HL-60 (cell line): Measurements from ENCODE around the gene RAPGEF2.

Source experiments
- DNase-seq, 2 experiments: peaks; one replicate each; pipeline ENCODE4 v3.0.0-alpha.2; 2010 to 2020; ENCODE audit warnings: low read depth in 1 of 2, low spot score in 1 of 2
- H3K27ac ChIP-seq: fragments of 250-450 bp; sonication (Bioruptor Pico); replicated peaks from 2 replicates; pipeline ENCODE4 v1.5.1; 2020; ENCODE audit warnings: mild to moderate bottlenecking, moderate library complexity
- H3K27me3 ChIP-seq: fragments of 250-450 bp; sonication (Bioruptor Pico); 2 replicates; pipeline ENCODE4 v1.5.1; 2021; ENCODE audit warnings: mild to moderate bottlenecking, moderate library complexity; ENCODE audit not compliant: insufficient read depth, poor library complexity, severe bottlenecking
- H3K4me3 ChIP-seq: replicated peaks from 2 replicates; pipeline ENCODE4 v1.5.1; 2011; ENCODE audit warnings: mild to moderate bottlenecking, control low read depth, low read length; ENCODE audit not compliant: insufficient read depth
- GABPA ChIP-seq: IDR thresholded peaks from 2 replicates; pipeline ENCODE4 v1.6.1; 2012; ENCODE audit warnings: low read depth
- POLR2AphosphoS5 ChIP-seq: IDR thresholded peaks from 2 replicates; pipeline ENCODE4 v1.6.1; 2012; ENCODE audit warnings: low read depth
- SPI1 ChIP-seq: IDR thresholded peaks from 2 replicates; pipeline ENCODE4 v1.6.1; 2012; ENCODE audit warnings: low read depth, mild to moderate bottlenecking, borderline replicate concordance
- TF ChIP-seq, protein P1 (sequence below): IDR thresholded peaks from one replicate; pipeline ENCODE4 v1.5.1; 2011; ENCODE audit warnings: low read length, control low read depth, inconsistent platforms; ENCODE audit not compliant: insufficient read depth
- TF ChIP-seq, protein P2 (sequence below): IDR thresholded peaks from 2 replicates; pipeline ENCODE4 v1.6.1; 2012; ENCODE audit warnings: low read depth; ENCODE audit not compliant: insufficient replicate concordance

RAPGEF2 gene

DNA sequence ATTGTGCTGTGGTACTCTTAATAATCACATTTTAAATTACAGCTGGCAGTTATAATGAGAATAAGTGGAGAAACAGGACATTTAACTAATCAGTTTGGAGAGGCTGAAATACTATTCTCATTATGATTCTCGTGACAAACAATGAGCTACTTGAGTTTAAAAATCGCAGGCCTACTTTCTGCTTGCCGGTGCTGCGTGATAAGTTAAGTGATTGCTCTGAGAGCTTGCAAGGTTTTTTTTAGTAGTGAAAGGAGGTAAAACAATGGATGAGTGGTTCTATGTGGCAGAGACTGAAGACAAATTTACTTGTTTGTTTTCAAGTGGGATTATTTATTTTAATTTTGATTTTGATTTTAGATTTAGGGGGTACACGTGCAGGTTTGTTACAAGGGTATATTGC is 114.0 kb downstream of the RAPGEF2 start:
- no peak for DNase-seq
- TF ChIP-seq, protein P1, sequence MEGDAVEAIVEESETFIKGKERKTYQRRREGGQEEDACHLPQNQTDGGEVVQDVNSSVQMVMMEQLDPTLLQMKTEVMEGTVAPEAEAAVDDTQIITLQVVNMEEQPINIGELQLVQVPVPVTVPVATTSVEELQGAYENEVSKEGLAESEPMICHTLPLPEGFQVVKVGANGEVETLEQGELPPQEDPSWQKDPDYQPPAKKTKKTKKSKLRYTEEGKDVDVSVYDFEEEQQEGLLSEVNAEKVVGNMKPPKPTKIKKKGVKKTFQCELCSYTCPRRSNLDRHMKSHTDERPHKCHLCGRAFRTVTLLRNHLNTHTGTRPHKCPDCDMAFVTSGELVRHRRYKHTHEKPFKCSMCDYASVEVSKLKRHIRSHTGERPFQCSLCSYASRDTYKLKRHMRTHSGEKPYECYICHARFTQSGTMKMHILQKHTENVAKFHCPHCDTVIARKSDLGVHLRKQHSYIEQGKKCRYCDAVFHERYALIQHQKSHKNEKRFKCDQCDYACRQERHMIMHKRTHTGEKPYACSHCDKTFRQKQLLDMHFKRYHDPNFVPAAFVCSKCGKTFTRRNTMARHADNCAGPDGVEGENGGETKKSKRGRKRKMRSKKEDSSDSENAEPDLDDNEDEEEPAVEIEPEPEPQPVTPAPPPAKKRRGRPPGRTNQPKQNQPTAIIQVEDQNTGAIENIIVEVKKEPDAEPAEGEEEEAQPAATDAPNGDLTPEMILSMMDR = no peak
- TF ChIP-seq, protein P2, sequence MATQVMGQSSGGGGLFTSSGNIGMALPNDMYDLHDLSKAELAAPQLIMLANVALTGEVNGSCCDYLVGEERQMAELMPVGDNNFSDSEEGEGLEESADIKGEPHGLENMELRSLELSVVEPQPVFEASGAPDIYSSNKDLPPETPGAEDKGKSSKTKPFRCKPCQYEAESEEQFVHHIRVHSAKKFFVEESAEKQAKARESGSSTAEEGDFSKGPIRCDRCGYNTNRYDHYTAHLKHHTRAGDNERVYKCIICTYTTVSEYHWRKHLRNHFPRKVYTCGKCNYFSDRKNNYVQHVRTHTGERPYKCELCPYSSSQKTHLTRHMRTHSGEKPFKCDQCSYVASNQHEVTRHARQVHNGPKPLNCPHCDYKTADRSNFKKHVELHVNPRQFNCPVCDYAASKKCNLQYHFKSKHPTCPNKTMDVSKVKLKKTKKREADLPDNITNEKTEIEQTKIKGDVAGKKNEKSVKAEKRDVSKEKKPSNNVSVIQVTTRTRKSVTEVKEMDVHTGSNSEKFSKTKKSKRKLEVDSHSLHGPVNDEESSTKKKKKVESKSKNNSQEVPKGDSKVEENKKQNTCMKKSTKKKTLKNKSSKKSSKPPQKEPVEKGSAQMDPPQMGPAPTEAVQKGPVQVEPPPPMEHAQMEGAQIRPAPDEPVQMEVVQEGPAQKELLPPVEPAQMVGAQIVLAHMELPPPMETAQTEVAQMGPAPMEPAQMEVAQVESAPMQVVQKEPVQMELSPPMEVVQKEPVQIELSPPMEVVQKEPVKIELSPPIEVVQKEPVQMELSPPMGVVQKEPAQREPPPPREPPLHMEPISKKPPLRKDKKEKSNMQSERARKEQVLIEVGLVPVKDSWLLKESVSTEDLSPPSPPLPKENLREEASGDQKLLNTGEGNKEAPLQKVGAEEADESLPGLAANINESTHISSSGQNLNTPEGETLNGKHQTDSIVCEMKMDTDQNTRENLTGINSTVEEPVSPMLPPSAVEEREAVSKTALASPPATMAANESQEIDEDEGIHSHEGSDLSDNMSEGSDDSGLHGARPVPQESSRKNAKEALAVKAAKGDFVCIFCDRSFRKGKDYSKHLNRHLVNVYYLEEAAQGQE = no peak
- no peak for TF ChIP-seq SPI1
- TF ChIP-seq GABPA = no peak
- TF ChIP-seq POLR2AphosphoS5 = no peak
- Histone ChIP-seq H3K27me3 (no peaks in the 10 kb centered on the region), H3K4me3 (no peak overlapping the region), H3K27ac (no peak overlapping the region)

DNA sequence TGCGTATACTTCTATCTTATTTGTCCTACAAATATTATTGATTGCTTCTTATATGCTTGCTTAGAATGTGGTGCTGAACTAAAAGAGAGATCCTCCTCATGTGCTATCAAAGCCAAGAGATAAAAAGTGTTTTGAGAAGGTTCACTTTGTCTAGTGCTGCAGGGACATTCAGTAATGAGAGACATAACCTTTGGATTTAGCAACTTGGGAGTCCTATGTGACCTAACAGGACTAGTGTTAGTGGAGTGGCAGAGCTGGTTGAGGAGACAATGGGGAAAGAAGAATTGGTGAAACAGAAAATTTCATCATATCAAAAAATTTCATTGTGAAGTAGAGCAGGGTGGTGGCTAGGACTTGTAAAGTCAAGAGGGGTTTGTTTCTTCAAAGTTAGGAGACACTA is 117.0 kb downstream of the RAPGEF2 start:
- no peak for DNase-seq
- H3K27me3 ChIP-seq = no peaks in the 10 kb centered on the region
- no peak for TF ChIP-seq GABPA
- TF ChIP-seq SPI1 = no peak
- H3K27ac ChIP-seq = no peak overlapping the region
- H3K4me3 ChIP-seq = no peak overlapping the region

DNA sequence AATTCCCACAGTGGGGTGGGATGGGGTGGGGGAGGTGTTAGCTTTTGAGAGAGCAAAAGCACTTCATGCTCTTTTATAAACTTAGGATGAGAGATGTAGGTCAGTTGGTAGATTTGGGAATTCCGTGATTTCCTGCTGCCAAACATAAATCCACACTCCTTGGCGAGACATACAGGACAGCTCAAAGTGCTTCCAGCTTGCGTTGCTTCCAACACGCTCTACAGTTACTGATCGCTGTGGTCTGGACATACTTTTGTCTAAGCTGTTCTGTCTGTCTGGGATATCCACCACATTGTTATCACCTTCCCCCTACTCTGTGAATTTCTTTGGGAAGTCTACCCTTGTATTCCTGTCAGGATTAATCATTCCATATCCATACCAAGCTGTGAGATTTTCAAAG is 117.5 kb downstream of the RAPGEF2 start:
- no peak overlapping the region for H3K4me3 ChIP-seq
- TF ChIP-seq POLR2AphosphoS5 (no peak), GABPA (no peak), SPI1 (no peak)
- TF ChIP-seq, protein P1 = no peak
- TF ChIP-seq, protein P2 = no peak
- no peak for DNase-seq
- no peaks in the 10 kb centered on the region for H3K27me3 ChIP-seq
- H3K27ac ChIP-seq = no peak overlapping the region

- DNase-seq = no peak
- no peak overlapping the region for H3K27ac ChIP-seq
- TF ChIP-seq, protein P1 = no peak
- TF ChIP-seq SPI1 (no peak), POLR2AphosphoS5 (no peak), GABPA (no peak)
- TF ChIP-seq, protein P2 = no peak
These were observed 118.4 kb downstream of the RAPGEF2 start for GRCh38 chr4:159221280-159221679.

More at GRCh38 chr4:159221280-159221679, 118.4 kb downstream of the RAPGEF2 start:
- Histone ChIP-seq H3K27me3 (no peaks in the 10 kb centered on the region), H3K4me3 (no peak overlapping the region)
